Testis (tissue), 3 donors: Measurements from ENCODE around the gene NLRC5. TPM values are rescaled to one million over a fixed set of nuclear protein-coding genes. Genes with fewer than 3 reads are reported as not detected.

Source experiments
- DNase-seq: peaks from one replicate; pipeline ENCODE4 v3.0.0-alpha.2; 2019
- H3K27ac ChIP-seq, 2 donors: fragments of 200-600 bp; sonication (generic); one replicate each; pipeline ENCODE4 v1.5.1; 2019
- H3K27me3 ChIP-seq: fragments of 200-600 bp; sonication (generic); one replicate; pipeline ENCODE4 v1.5.1; 2019
- H3K36me3 ChIP-seq: fragments of 200-600 bp; sonication (generic); one replicate; pipeline ENCODE4 v1.5.1; 2017; ENCODE audit warnings: low read depth; ENCODE audit errors: missing control alignments
- H3K4me1 ChIP-seq: fragments of 200-600 bp; sonication (generic); one replicate; pipeline ENCODE4 v1.5.1; 2019
- H3K4me3 ChIP-seq, 2 donors: fragments of 200-600 bp; sonication (generic); one replicate each; pipeline ENCODE4 v1.5.1; 2017 to 2019
- H3K9me3 ChIP-seq: fragments of 200-600 bp; sonication (generic); one replicate; pipeline ENCODE4 v1.5.1; 2017
- POLR2A ChIP-seq: fragments of 450-650 bp; IDR thresholded peaks from one replicate; pipeline ENCODE4 v1.6.1; 2017; ENCODE audit warnings: antibody characterized with exemption, mild to moderate bottlenecking, moderate library complexity
- WGBS, 2 donors: methylation state at CpG; one replicate each; pipeline ENCODE4 v1.1.5; 2018; 5-methylcytosine and 5-hydroxymethylcytosine counted together
- intact Hi-C: fragments of 100-400 bp; cut with DNase I; formaldehyde crosslinking; loops from one replicate; pipeline ENCODE4 v1.15.1; 2023; ENCODE audit warnings: low total_unique reads
- polyA plus RNA-seq: library from polyadenylated mRNA; stranded (reverse); fragments of 350-450 nt; fragmentation: Illumina TruSeq; extraction: RNeasy Lipid Tissue Mini Kit (QIAGEN cat#74804); gene quantifications from one replicate; pipeline ENCODE4 v1.2.3, GENCODE V29; 2014; ENCODE audit warnings: low read depth, low replicate concordance; ENCODE audit not compliant: insufficient read depth
- total RNA-seq, 2 donors: library from RNA; depleted of rRNA; stranded (reverse); fragments of >200 nt; gene quantifications; one replicate each; pipeline ENCODE4 v1.2.3, GENCODE V29; 2016
- TF ChIP-seq, protein P1 (sequence below), 3 experiments: fragments of 450-650 bp in 2 of 3; fragments of 200-600 bp in 1 of 3; sonication (generic) in 1 of 3; IDR thresholded peaks; one replicate each; pipeline ENCODE4 v1.5.1; 2016 to 2019; ENCODE audit warnings: antibody characterized with exemption in 3 of 3, mild to moderate bottlenecking in 2 of 3, moderate library complexity in 1 of 3

The NLRC5 gene
- total and polyA plus RNA-seq, 3 donors from 2014 or later = 10.3 to 14.9 (median 12.0) TPM

DNA sequence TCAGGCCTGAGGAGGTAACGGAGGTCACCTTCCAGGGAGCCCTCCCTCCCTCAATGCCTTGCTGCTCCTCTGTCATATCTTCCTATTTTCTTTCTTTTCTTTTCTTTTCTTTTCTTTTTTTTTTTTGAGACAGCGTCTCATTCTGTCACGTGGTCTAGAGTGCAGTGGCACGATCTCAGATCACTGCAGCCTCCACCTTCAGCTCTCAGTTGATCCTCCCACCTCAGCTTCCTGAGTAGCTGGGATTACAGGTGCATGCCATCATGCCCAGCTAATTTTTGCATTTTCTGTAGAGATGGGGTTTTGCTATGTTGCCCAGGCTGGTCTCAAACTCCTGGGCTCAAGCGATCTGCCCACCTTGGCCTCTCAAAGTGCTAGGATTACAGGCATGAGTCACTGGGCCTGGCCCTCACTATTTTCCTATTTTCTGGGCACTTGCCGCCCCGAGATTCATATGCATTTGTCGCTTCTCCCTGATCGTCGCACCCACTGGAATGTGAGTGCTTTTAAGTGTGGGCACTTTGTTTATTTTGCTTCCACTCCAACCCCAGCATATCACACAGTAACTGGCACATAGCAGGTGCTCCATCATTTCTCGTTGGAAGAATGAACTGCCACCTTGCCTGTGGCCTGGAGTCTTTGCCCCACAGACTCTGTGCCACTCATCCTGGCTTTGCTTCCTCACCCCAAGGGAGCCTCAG lies 134.8 kb downstream of the NLRC5 start:
- intact Hi-C loops = no loop called here
- Histone ChIP-seq H3K27ac (no peak overlapping the region), H3K27me3 (no peaks in the 10 kb centered on the region), H3K4me3 (no peak overlapping the region), H3K36me3 (no peaks in the 10 kb centered on the region), H3K9me3 (no peaks in the 10 kb centered on the region), H3K4me1 (no peaks in the 10 kb centered on the region)
- TF ChIP-seq, protein P1, sequence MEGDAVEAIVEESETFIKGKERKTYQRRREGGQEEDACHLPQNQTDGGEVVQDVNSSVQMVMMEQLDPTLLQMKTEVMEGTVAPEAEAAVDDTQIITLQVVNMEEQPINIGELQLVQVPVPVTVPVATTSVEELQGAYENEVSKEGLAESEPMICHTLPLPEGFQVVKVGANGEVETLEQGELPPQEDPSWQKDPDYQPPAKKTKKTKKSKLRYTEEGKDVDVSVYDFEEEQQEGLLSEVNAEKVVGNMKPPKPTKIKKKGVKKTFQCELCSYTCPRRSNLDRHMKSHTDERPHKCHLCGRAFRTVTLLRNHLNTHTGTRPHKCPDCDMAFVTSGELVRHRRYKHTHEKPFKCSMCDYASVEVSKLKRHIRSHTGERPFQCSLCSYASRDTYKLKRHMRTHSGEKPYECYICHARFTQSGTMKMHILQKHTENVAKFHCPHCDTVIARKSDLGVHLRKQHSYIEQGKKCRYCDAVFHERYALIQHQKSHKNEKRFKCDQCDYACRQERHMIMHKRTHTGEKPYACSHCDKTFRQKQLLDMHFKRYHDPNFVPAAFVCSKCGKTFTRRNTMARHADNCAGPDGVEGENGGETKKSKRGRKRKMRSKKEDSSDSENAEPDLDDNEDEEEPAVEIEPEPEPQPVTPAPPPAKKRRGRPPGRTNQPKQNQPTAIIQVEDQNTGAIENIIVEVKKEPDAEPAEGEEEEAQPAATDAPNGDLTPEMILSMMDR (IDR thresholded peaks at IDR 0.05) = no peak
- DNase-seq = no peak
- 80 to 83% methylated on average over 11 of the region's 11 CpGs for WGBS, 2 donors

DNA sequence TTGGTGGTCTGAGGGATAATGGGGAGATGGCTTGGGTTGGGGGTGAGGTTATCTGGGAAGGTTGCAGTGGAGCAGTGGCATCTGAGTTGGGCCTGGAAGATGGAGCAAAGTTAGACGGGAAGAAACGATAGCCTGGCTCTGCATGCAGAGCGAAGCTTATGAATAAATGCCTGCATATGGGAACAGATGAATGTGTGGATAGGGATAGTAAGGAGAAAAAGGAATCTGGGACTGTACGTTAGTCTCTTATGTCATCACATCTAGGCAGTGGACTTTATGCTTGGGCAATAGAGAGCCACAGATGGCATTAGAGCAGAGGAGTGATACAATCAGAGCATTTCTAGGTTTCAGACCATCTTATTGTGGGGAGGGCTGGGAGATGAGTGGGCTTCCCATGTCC lies 136.0 kb downstream of the NLRC5 start:
- Histone ChIP-seq H3K4me3 (no peak overlapping the region), H3K36me3 (no peaks in the 10 kb centered on the region), H3K4me1 (no peaks in the 10 kb centered on the region), H3K27me3 (no peaks in the 10 kb centered on the region), H3K9me3 (no peaks in the 10 kb centered on the region), H3K27ac (no peak overlapping the region)
- 95 to 98% methylated on average over 4 of the region's 4 CpGs for WGBS, 2 donors
- no peak for TF ChIP-seq POLR2A
- TF ChIP-seq, protein P1 (IDR thresholded peaks at IDR 0.05) = no peak
- intact Hi-C loops = no loop called here
- DNase-seq = no peak

DNA sequence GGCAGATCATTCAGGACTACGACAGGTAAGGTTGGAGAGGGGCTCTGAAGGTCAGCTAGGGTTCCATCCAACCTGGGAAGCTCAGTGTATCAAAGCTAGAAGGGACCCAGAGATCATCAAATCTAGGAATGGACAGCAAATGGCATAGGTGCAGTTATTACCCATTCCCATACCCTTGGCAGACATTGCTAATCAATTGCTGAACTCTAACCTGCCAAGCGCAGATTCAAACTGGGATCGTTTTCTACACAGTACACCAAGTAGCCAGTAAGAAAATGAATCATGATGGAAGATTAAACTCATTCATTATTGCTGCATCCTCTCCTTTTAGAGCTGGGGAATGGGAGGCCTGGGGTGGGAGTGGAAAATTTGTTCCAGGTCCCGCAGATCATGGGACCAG lies 136.6 kb downstream of the NLRC5 start:
- no peak for DNase-seq
- Histone ChIP-seq H3K27me3 (no peaks in the 10 kb centered on the region), H3K36me3 (no peaks in the 10 kb centered on the region), H3K27ac (no peak overlapping the region), H3K9me3 (no peaks in the 10 kb centered on the region), H3K4me3 (no peak overlapping the region), H3K4me1 (no peaks in the 10 kb centered on the region)
- TF ChIP-seq POLR2A = no peak
- TF ChIP-seq, protein P1 (IDR thresholded peaks at IDR 0.05) = no peak
- WGBS, 2 donors = 98 to 100% methylated on average over 4 of the region's 4 CpGs
- intact Hi-C loops = no loop called here

DNA sequence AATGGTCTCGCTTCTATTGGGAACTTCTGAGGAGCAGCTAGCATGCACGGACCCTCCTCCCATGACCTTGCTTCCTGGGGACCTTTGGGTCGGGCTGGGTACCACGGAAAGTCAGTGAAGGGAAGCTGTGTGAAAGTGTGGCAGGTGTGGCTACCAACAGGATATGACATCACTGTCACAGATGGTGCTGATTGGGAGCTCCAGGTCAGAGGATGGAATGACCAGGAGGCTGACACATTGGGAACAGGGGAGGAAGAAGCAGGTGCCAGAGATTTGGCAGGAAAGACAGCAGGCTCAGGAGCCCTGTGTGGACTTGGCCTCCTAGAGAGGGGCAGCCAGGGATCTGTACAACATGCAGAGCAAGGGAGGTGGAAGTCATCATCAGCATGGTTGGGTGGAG lies 137.1 kb downstream of the NLRC5 start:
- no peak for DNase-seq
- Histone ChIP-seq H3K9me3 (no peaks in the 10 kb centered on the region), H3K27ac (no peak overlapping the region), H3K4me3 (no peak overlapping the region), H3K36me3 (no peaks in the 10 kb centered on the region), H3K4me1 (no peaks in the 10 kb centered on the region), H3K27me3 (no peaks in the 10 kb centered on the region)
- intact Hi-C loops = no loop called here
- no peak for TF ChIP-seq POLR2A
- TF ChIP-seq, protein P1 (IDR thresholded peaks at IDR 0.05) = no peak
- WGBS, 2 donors = 100% methylated on average over 2 to 4 of the region's 4 CpGs
